GM23248 (cell line): ENCODE data around the gene FRMD1. TPM values are rescaled to one million over a fixed set of nuclear protein-coding genes. Genes with fewer than 3 reads are reported as not detected.

Experiments
- DNase-seq: peaks from one replicate; pipeline ENCODE4 v3.0.0-alpha.2; 2015
- H2AFZ ChIP-seq: fragments of 200-600 bp; sonication (generic); 2 replicates; pipeline ENCODE4 v1.6.1; 2016; ENCODE audit warnings: antibody characterized with exemption
- H3F3A ChIP-seq: fragments of 200-600 bp; sonication (generic); 2 replicates; pipeline ENCODE4 v1.6.1; 2016; ENCODE audit warnings: mild to moderate bottlenecking, antibody characterized with exemption, mixed run types; ENCODE audit not compliant: insufficient read depth
- H3K27ac ChIP-seq: fragments of 200-600 bp; sonication (generic); 2 replicates; pipeline ENCODE4 v1.5.1; 2016; ENCODE audit warnings: mild to moderate bottlenecking
- H3K27me3 ChIP-seq: fragments of 200-600 bp; sonication (generic); replicated peaks from 2 replicates; pipeline ENCODE4 v1.6.1; 2016; ENCODE audit warnings: mild to moderate bottlenecking; ENCODE audit not compliant: insufficient read depth
- H3K36me3 ChIP-seq: fragments of 200-600 bp; sonication (generic); 2 replicates; pipeline ENCODE4 v1.6.1; 2016; ENCODE audit warnings: low read depth, mild to moderate bottlenecking
- H3K4me1 ChIP-seq: fragments of 200-600 bp; sonication (generic); 2 replicates; pipeline ENCODE4 v1.6.1; 2016; ENCODE audit warnings: mild to moderate bottlenecking; ENCODE audit not compliant: insufficient read depth
- H3K4me2 ChIP-seq: fragments of 200-600 bp; sonication (generic); one replicate; pipeline ENCODE4 v1.6.1; 2016; ENCODE audit warnings: mild to moderate bottlenecking; ENCODE audit not compliant: unreplicated experiment
- H3K4me3 ChIP-seq: fragments of 200-600 bp; sonication (generic); 2 replicates; pipeline ENCODE4 v1.5.1; 2016; ENCODE audit warnings: mild to moderate bottlenecking
- H3K79me2 ChIP-seq: fragments of 200-600 bp; sonication (generic); 2 replicates; pipeline ENCODE4 v1.6.1; 2016; ENCODE audit warnings: mild to moderate bottlenecking; ENCODE audit not compliant: insufficient read depth
- H3K9ac ChIP-seq: fragments of 200-600 bp; sonication (generic); 2 replicates; pipeline ENCODE4 v1.6.1; 2016; ENCODE audit warnings: mild to moderate bottlenecking
- H3K9me2 ChIP-seq: fragments of 200-600 bp; sonication (generic); 2 replicates; pipeline ENCODE4 v1.6.1; 2016; ENCODE audit warnings: mixed run types, mild to moderate bottlenecking, moderate library complexity; ENCODE audit not compliant: insufficient read depth
- H3K9me3 ChIP-seq: fragments of 200-600 bp; sonication (generic); one replicate; pipeline ENCODE4 v1.6.1; 2017; ENCODE audit warnings: low read depth
- H4K20me1 ChIP-seq: fragments of 200-600 bp; sonication (generic); 2 replicates; pipeline ENCODE4 v1.6.0; 2016; ENCODE audit not compliant: insufficient read depth
- EZH2 ChIP-seq: fragments of 200-600 bp; sonication (generic); IDR thresholded peaks from 2 replicates; pipeline ENCODE4 v1.6.1; 2018; ENCODE audit warnings: antibody characterized with exemption, mild to moderate bottlenecking; ENCODE audit not compliant: insufficient read depth, poor library complexity, severe bottlenecking
- EZH2phosphoT487 ChIP-seq: fragments of 200-600 bp; sonication (generic); IDR thresholded peaks from 2 replicates; pipeline ENCODE4 v1.6.1; 2018; ENCODE audit warnings: antibody characterized with exemption, moderate library complexity, mild to moderate bottlenecking, low read depth; ENCODE audit not compliant: insufficient read depth
- WGBS, 2 experiments: methylation state at CpG; one replicate each; pipeline ENCODE4 v1.1.6; 2015 to 2017; ENCODE audit warnings: low lambda C conversion rate in 2 of 2, low coverage in 1 of 2; ENCODE audit errors: missing lambda C conversion rate in 2 of 2; 5-methylcytosine and 5-hydroxymethylcytosine counted together
- in situ Hi-C: fragments of 300-500 bp; cut with MboI; formaldehyde crosslinking; loops from 2 replicates; pipeline ENCODE4 v1.15.0; 2020
- polyA plus RNA-seq: library from polyadenylated mRNA; unstranded; fragments of >200 nt; fragmentation: Nextera tagmentation; extraction: Ambion mirVana; gene quantifications from 2 replicates; pipeline ENCODE4 v1.2.1, GENCODE V29; 2016
- total RNA-seq: library from RNA; depleted of rRNA; stranded (reverse); fragments of >200 nt; shearing (Covaris generic); gene quantifications from 2 replicates; pipeline ENCODE4 v1.2.3, GENCODE V29; 2014

The FRMD1 gene
- total and polyA plus RNA-seq, 2 experiments from 2014 or later: not detected

DNA sequence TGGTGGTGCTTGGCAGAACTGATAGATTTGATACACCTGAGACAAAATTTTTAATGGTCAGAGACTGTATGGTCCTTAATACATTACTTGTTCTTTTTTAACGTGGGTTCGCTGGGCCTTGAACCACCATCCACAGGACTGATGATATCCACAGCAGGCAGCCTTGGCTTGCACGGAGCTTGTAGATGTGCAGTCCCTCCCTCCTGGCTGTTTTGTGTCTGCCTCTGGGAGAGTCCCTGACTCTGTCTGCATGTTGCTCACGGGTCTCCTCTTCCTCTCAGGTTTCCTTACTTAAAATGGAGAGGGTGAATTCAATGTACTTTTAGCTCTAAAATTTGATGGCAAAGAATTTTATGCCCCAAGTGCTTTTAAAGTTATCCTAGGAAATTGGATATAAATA, 64.0 kb downstream of the FRMD1 start:
- H2AFZ ChIP-seq: no peak overlapping the region
- no peak overlapping the region for H3K4me2 ChIP-seq
- no peaks in the 10 kb centered on the region for H3K9me2 ChIP-seq
- H3K9me3 ChIP-seq: peaks cover 8% of the 10 kb centered on the region
- no peak overlapping the region for H3K27ac ChIP-seq
- no peaks in the 10 kb centered on the region for H3K4me1 ChIP-seq
- WGBS, 2 experiments: 63 to 67% methylated on average over 4 of the region's 4 CpGs
- H3K36me3 ChIP-seq: no peaks in the 10 kb centered on the region
- TF ChIP-seq EZH2phosphoT487 (no peak), EZH2 (no peak)
- no peaks in the 10 kb centered on the region for H3K79me2 ChIP-seq
- no peaks in the 10 kb centered on the region for H3F3A ChIP-seq
- in situ Hi-C loops: no loop called here
- H3K4me3 ChIP-seq: no peak overlapping the region
- no peaks in the 10 kb centered on the region for H4K20me1 ChIP-seq
- no peak overlapping the region for H3K9ac ChIP-seq
- no peak for DNase-seq
- peaks cover 27% of the 10 kb centered on the region for H3K27me3 ChIP-seq

DNA sequence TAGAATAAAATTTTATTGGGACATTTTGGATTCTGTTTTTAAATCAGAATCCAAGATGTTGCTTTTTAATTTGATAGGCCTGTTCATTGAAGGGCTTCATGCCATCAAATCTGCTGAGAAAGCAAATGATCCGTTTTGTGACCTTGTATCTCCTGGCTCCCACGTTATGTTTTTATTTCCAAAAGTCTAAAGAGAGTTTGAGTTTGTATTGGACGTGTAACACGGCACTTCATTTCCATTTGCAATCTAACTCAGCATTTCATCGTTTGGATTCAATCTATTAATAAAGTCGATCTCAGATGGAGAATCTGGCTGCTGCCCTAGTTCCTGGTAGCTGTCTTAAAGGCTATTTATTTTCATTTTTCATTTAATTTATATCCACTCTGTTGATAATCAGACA, 64.6 kb downstream of the FRMD1 start:
- DNase-seq: no peak
- Histone ChIP-seq H3K4me2 (no peak overlapping the region), H3K9me3 (peaks cover 8% of the 10 kb centered on the region), H3K27ac (no peak overlapping the region), H3K9ac (no peak overlapping the region), H4K20me1 (no peaks in the 10 kb centered on the region), H3K79me2 (no peaks in the 10 kb centered on the region), H3K36me3 (no peaks in the 10 kb centered on the region), H3F3A (0 out of 2 replicates have a peak, but pooled peaks cover 3% of the 10 kb centered on the region), H3K9me2 (no peaks in the 10 kb centered on the region), H3K4me3 (no peak overlapping the region), H3K27me3 (peaks cover 27% of the 10 kb centered on the region), H2AFZ (no peak overlapping the region), H3K4me1 (no peaks in the 10 kb centered on the region)
- 13% methylated on average over 6 of the region's 6 CpGs for WGBS, 2 experiments
- TF ChIP-seq EZH2 (no peak), EZH2phosphoT487 (no peak)
- in situ Hi-C loops: no loop called here

DNA sequence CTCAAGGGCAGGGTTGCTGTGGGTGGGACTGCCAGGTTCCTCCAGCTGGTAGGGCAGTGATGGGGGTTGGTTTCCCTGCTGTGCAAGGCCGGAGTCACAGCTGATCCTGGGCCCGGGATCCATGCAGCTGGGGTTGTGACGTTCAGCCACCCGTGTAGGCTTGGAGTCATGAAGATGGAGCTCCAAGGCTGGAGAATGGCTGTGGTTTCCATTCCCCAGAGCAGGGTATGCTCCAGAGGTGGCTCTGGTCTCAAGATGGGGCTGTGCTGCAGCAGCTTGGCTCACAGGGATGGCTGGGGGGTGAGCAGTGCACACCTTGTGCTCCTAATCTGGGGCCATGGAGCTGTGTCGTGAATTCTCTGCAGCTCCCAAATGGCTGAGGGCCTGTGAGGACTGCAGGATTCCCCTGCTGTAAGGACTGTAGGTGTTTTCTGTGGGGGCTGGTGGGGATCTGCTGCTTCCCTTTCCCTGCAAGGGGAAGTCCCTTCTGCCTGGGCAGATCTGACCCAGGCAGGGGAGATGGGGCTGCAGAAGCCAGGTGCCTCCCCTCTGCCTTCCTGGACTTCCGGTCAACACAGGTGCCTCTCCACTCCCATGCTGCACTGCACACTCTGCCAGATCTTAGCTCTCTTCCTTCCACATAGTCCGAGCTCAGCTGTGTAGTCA, 65.6 kb downstream of the FRMD1 start:
- in situ Hi-C loops: no loop called here
- Histone ChIP-seq H3F3A (peaks cover 14% of the 10 kb centered on the region), H3K27ac (no peak overlapping the region), H3K27me3 (peaks cover 27% of the 10 kb centered on the region), H3K4me3 (no peak overlapping the region), H4K20me1 (no peaks in the 10 kb centered on the region), H3K36me3 (no peaks in the 10 kb centered on the region), H3K79me2 (no peaks in the 10 kb centered on the region), H3K9me3 (peaks cover 8% of the 10 kb centered on the region), H3K4me2 (no peak overlapping the region), H3K4me1 (no peaks in the 10 kb centered on the region), H3K9me2 (no peaks in the 10 kb centered on the region), H3K9ac (no peak overlapping the region), H2AFZ (no peak overlapping the region)
- TF ChIP-seq EZH2: no peak
- TF ChIP-seq EZH2phosphoT487: no peak
- WGBS, 2 experiments: 61 to 66% methylated on average over 7 of the region's 7 CpGs
- DNase-seq: no peak

DNA sequence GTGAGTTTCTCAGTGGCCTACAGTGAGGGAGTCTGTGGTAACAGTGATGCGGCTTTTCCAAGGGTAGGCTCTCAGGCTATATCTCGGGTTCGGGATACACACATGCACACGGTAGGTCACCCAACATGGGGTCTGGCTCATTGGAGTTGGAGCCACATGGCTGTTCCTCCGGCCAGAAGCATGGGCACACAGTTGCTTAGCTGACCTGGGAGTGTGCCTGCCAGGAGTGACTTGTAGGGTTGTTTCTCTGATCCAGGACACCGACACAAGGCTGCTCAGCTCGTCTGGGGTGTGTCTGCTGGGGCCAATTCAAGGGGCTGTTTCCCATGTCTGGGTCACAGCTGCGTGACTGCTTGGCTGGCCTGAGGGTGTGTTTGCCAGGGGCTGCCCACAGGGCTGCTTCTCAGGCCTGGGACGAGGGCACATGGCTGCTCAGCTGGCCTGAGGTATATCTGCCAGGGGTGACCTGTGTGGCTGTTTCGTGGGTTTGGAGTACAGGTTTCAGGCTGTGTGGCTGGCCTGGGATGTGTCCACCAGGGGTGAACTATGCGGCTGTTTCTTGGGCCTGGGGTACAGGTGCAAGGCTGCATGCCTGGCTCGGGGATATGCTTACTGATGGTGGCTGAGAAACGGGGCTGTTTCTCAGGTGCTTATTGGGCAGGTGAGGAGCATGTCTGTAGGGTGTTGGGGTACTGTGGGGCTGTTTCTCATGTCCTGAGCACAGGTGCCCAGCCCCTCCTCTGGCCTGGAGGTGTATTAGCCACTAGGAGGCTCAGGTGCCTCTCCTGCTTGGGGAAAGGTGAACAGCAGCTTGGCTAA, 66.4 kb downstream of the FRMD1 start:
- Histone ChIP-seq H3K27ac (no peak overlapping the region), H4K20me1 (no peaks in the 10 kb centered on the region), H2AFZ (no peak overlapping the region), H3K36me3 (no peaks in the 10 kb centered on the region), H3K79me2 (no peaks in the 10 kb centered on the region), H3K9me3 (peaks cover 8% of the 10 kb centered on the region), H3K9ac (no peak overlapping the region), H3K4me2 (no peak overlapping the region), H3F3A (peaks cover 21% of the 10 kb centered on the region), H3K9me2 (no peaks in the 10 kb centered on the region), H3K27me3 (peaks cover 24% of the 10 kb centered on the region), H3K4me1 (no peaks in the 10 kb centered on the region), H3K4me3 (no peak overlapping the region)
- TF ChIP-seq EZH2 (no peak), EZH2phosphoT487 (no peak)
- WGBS, 2 experiments: 50 to 53% methylated on average over 13 of the region's 13 CpGs
- DNase-seq: no peak
- in situ Hi-C loops: no loop called here
